Kidney (tissue), 14 donors: Measurements from ENCODE around the gene AHCYL2. TPM values are rescaled to one million over a fixed set of nuclear protein-coding genes. Genes with fewer than 3 reads are reported as not detected.

Experiments used
- DNase-seq, 5 donors: peaks; one replicate each; pipeline ENCODE4 v3.0.0-alpha.2; 2013 to 2020
- FAIRE-seq: peaks from 2 replicates; lab custom pipeline; 2012; peaks lifted over from hg19 to GRCh38; lab: Jason Lieb, UNC
- H3K27ac ChIP-seq, 2 donors: one replicate each; pipeline ENCODE4 v1.7.0; 2013; ENCODE audit warnings: low read depth in 2 of 2, low read length in 2 of 2, inconsistent platforms in 1 of 2
- H3K27me3 ChIP-seq: one replicate; pipeline ENCODE4 v1.7.1; 2013; ENCODE audit warnings: low read length, inconsistent platforms; ENCODE audit not compliant: control insufficient read depth, insufficient read depth
- H3K36me3 ChIP-seq, 3 donors: one replicate each; pipeline versions ENCODE4 v1.7.0 to v1.7.1; 2013; ENCODE audit warnings: low read length in 3 of 3, control low read depth in 1 of 3, inconsistent platforms in 1 of 3; ENCODE audit not compliant: insufficient read depth in 3 of 3, control insufficient read depth in 2 of 3
- H3K4me1 ChIP-seq, 3 donors: one replicate each; pipeline versions ENCODE4 v1.7.0 to v1.7.1; 2013; ENCODE audit warnings: low read length in 3 of 3, inconsistent platforms in 1 of 3, low read depth in 1 of 3; ENCODE audit not compliant: control insufficient read depth in 2 of 3, insufficient read depth in 2 of 3
- H3K4me3 ChIP-seq, 3 donors: one replicate each; pipeline versions ENCODE4 v1.7.0 to v1.8.1; 2013; ENCODE audit warnings: low read length in 3 of 3, control low read depth in 1 of 3, inconsistent platforms in 1 of 3
- H3K9ac ChIP-seq, 3 donors: one replicate each; pipeline versions ENCODE4 v1.7.0 to v1.7.1; 2013; ENCODE audit warnings: low read length in 3 of 3, control low read depth in 1 of 3, inconsistent platforms in 1 of 3
- H3K9me3 ChIP-seq, 3 donors: one replicate each; pipeline versions ENCODE4 v1.7.0 to v1.7.1; 2013; ENCODE audit warnings: low read length in 3 of 3, control low read depth in 1 of 3, inconsistent platforms in 1 of 3; ENCODE audit not compliant: control insufficient read depth in 2 of 3, insufficient read depth in 1 of 3
- CTCF ChIP-seq: IDR thresholded peaks from 3 replicates; pipeline ENCODE4 v1.5.1; 2012; ENCODE audit warnings: mild to moderate bottlenecking, moderate library complexity, borderline replicate concordance; ENCODE audit not compliant: insufficient read depth; ENCODE audit errors: extremely low read depth
- intact Hi-C: fragments of 100-400 bp; cut with DNase I; formaldehyde crosslinking; loops from one replicate; pipeline ENCODE4 v1.11.1; 2022
- polyA plus RNA-seq: library from polyadenylated mRNA; stranded (reverse); fragments of 350-450 nt; fragmentation: Illumina TruSeq; extraction: RNeasy Lipid Tissue Mini Kit (QIAGEN cat#74804); gene quantifications from one replicate; pipeline ENCODE4 v1.2.3, GENCODE V29; 2014; ENCODE audit warnings: low read depth, low replicate concordance; ENCODE audit not compliant: insufficient read depth
- total RNA-seq: library from RNA; stranded (reverse); fragmentation: NEBNext Ultra II Directional; extraction: Animal tissue kit (Norgen Biotek cat#: 25700); gene quantifications from one replicate; pipeline ENCODE4 v1.2.1, GENCODE V29; 2021
- donor health status: control.
- donor health status: control.
- donor health status: control.
- donor health status: control.
- donor health status: control.
- donor health status: DM: yes; HTN: yes; CAD: no.
- donor health status: Normal renal cell carcinoma (clear cell type).

Gene AHCYL2
- total and polyA plus RNA-seq, 2 donors from 2014 or later: 19.5 to 25.2 TPM

- no peak for DNase-seq
- Histone ChIP-seq H3K4me1 (no peaks in the 10 kb centered on the region), H3K9ac (no peak overlapping the region), H3K4me3 (no peak overlapping the region), H3K27me3 (no peaks in the 10 kb centered on the region), H3K9me3 (no peaks in the 10 kb centered on the region), H3K36me3 (no peaks in the 10 kb centered on the region), H3K27ac (no peak overlapping the region)
- intact Hi-C loops: no loop called here
- FAIRE-seq: no peak
- no peak for TF ChIP-seq CTCF
These were observed 157.1 kb downstream of the AHCYL2 start for GRCh38 chr7:129381710-129382484.

GRCh38 chr7:129383542-129384132 is 158.8 kb downstream of the AHCYL2 start:
- Histone ChIP-seq H3K4me1 (no peaks in the 10 kb centered on the region), H3K9me3 (no peaks in the 10 kb centered on the region), H3K9ac (no peak overlapping the region), H3K27me3 (no peaks in the 10 kb centered on the region), H3K36me3 (no peaks in the 10 kb centered on the region), H3K4me3 (no peak overlapping the region), H3K27ac (peak overlapping the region in 1 of 2 donors; percentile 21)
- intact Hi-C loops: no loop called here
- no peak for TF ChIP-seq CTCF
- DNase-seq: no peak
- no peak for FAIRE-seq

DNA sequence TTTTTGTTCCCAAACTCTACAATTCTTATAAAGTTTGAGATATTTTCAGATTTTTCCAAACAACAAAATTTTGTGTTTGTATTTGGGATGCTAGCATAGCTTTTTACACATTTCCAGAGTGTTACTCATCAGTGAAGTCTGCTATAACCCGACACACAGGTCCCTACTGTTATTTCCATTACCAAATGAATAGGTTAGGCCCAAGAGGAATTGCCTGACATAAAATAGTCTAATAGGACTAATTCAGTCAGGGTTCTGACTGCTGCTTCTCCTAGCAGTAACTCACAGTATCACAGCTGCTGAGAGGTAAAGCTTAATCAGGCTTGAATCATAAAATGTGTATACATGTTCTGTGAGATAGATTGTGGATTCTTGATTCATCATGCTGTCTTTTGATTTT is 160.3 kb downstream of the AHCYL2 start:
- no peaks in the 10 kb centered on the region for H3K4me1 ChIP-seq
- TF ChIP-seq CTCF: no peak
- DNase-seq (no peak), FAIRE-seq (no peak)
- no peak overlapping the region for H3K9ac ChIP-seq
- no peaks in the 10 kb centered on the region for H3K27me3 ChIP-seq
- H3K4me3 ChIP-seq: no peak overlapping the region
- H3K9me3 ChIP-seq: no peaks in the 10 kb centered on the region
- no peak overlapping the region for H3K27ac ChIP-seq
- H3K36me3 ChIP-seq: no peaks in the 10 kb centered on the region
- intact Hi-C loops: no loop called here
